SK-N-SH (cell line): ENCODE results near the gene SLC66A2. TPM values are rescaled to one million over a fixed set of nuclear protein-coding genes. Genes with fewer than 3 reads are reported as not detected.

Source experiments
- CTCF ChIA-PET: fragments of 300-600, 350-600 bp; formaldehyde crosslinking; extraction: SDS; loops from one replicate; lab custom pipeline; 2021; lab: Yijun Ruan, JAX
- POLR2A ChIA-PET: fragments of 350-600 bp; sonication (Branson Sonifier 250); formaldehyde crosslinking; extraction: SDS; loops from one replicate; lab custom pipeline; 2020; ENCODE audit warnings: antibody characterized with exemption, inconsistent platforms; lab: Yijun Ruan, JAX
- DNase-seq: peaks from one replicate; pipeline ENCODE4 v3.0.0; 2012
- H2AFZ ChIP-seq: fragments of 200-600 bp; sonication (generic); 2 replicates; pipeline ENCODE4 v1.8.1; 2016; ENCODE audit warnings: antibody characterized with exemption, mild to moderate bottlenecking, low read depth
- H3F3A ChIP-seq: fragments of 200-600 bp; sonication (generic); replicated peaks from 2 replicates; pipeline ENCODE3; 2016; ENCODE audit warnings: antibody characterized with exemption, mild to moderate bottlenecking; ENCODE audit not compliant: insufficient read depth
- H3K27ac ChIP-seq, 2 experiments: fragments of 200-500 bp in 1 of 2; fragments of 200-600 bp in 1 of 2; sonication (Bioruptor generic) in 1 of 2; sonication (generic), shearing (Covaris generic) in 1 of 2; 2 replicates each; pipeline versions ENCODE4 v1.5.1 to v1.6.1; 2014 to 2016; ENCODE audit warnings: low read depth in 2 of 2, inconsistent platforms in 1 of 2, low read length in 1 of 2, mild to moderate bottlenecking in 1 of 2, mixed read lengths in 1 of 2
- H3K27me3 ChIP-seq: fragments of 200-600 bp; sonication (generic), shearing (Covaris generic); 2 replicates; pipeline ENCODE4 v1.6.1; 2016; ENCODE audit warnings: mixed run types; ENCODE audit not compliant: insufficient read depth
- H3K36me3 ChIP-seq, 2 experiments: fragments of 200-500 bp in 1 of 2; fragments of 200-600 bp in 1 of 2; sonication (Bioruptor generic) in 1 of 2; sonication (generic) in 1 of 2; replicated peaks in 1 of 2; 2 replicates each; pipeline versions ENCODE3 to v1.5.1; 2014 to 2016; ENCODE audit warnings: low read length in 1 of 2, mild to moderate bottlenecking in 1 of 2; ENCODE audit not compliant: insufficient read depth in 2 of 2, control insufficient read depth in 1 of 2
- H3K4me1 ChIP-seq, 2 experiments: fragments of 200-500 bp in 1 of 2; fragments of 200-600 bp in 1 of 2; sonication (Bioruptor generic) in 1 of 2; sonication (generic), shearing (Covaris generic) in 1 of 2; 2 replicates each; pipeline versions ENCODE4 v1.5.1 to v1.6.1; 2014 to 2016; ENCODE audit warnings: low read depth in 1 of 2, low read length in 1 of 2, mixed run types in 1 of 2; ENCODE audit not compliant: insufficient read depth in 2 of 2, control insufficient read depth in 1 of 2
- H3K4me2 ChIP-seq: fragments of 200-600 bp; sonication (generic), shearing (Covaris generic); 2 replicates; pipeline ENCODE4 v1.6.1; 2017; ENCODE audit warnings: mixed run types
- H3K4me3 ChIP-seq, 2 experiments: fragments of 200-500 bp in 1 of 2; fragments of 200-600 bp in 1 of 2; sonication (Bioruptor generic) in 1 of 2; sonication (generic), shearing (Covaris generic) in 1 of 2; 2 replicates each; pipeline versions ENCODE4 v1.5.1 to v1.8.1; 2014 to 2016; ENCODE audit warnings: low read depth in 2 of 2, inconsistent platforms in 1 of 2, low read length in 1 of 2, mild to moderate bottlenecking in 1 of 2, mixed read lengths in 1 of 2, moderate library complexity in 1 of 2
- H3K79me2 ChIP-seq: fragments of 200-600 bp; sonication (generic); 2 replicates; pipeline ENCODE4 v1.8.1; 2017; ENCODE audit warnings: mild to moderate bottlenecking; ENCODE audit not compliant: insufficient read depth
- H3K9ac ChIP-seq: fragments of 200-600 bp; sonication (generic); 2 replicates; pipeline ENCODE4 v1.6.1; 2017; ENCODE audit warnings: mixed run types
- H3K9me2 ChIP-seq: fragments of 200-600 bp; sonication (generic); 2 replicates; pipeline ENCODE4 v1.6.1; 2017; ENCODE audit warnings: mixed run types
- H3K9me3 ChIP-seq: fragments of 200-600 bp; sonication (generic); 2 replicates; pipeline ENCODE4 v1.6.1; 2017; ENCODE audit warnings: mixed run types, mild to moderate bottlenecking, moderate library complexity
- H4K20me1 ChIP-seq: fragments of 200-600 bp; sonication (generic); 2 replicates; pipeline ENCODE4 v1.6.1; 2017; ENCODE audit warnings: mild to moderate bottlenecking, mixed run types; ENCODE audit not compliant: insufficient read depth
- CHD2 ChIP-seq: fragments of 150-350 bp; IDR thresholded peaks from 2 replicates; pipeline ENCODE4 v1.6.1; 2018; ENCODE audit warnings: low read length; ENCODE audit not compliant: partially characterized antibody
- EP300 ChIP-seq, 2 experiments: IDR thresholded peaks; 2 replicates each; pipeline versions ENCODE4 v1.4.0 to v1.6.1; 2012; ENCODE audit warnings: borderline replicate concordance in 1 of 2, low read depth in 1 of 2, low read length in 1 of 2
- EZH2phosphoT487 ChIP-seq: fragments of 200-600 bp; sonication (generic); IDR thresholded peaks from 2 replicates; pipeline ENCODE4 v1.6.1; 2017; ENCODE audit warnings: low read depth, mixed run types, mild to moderate bottlenecking, antibody characterized with exemption, moderate library complexity, borderline replicate concordance
- FOXM1 ChIP-seq: IDR thresholded peaks from 2 replicates; pipeline ENCODE4 v1.4.0; 2012; ENCODE audit warnings: low read depth, mild to moderate bottlenecking
- GABPA ChIP-seq: IDR thresholded peaks from 2 replicates; pipeline ENCODE4 v1.4.0; 2012; ENCODE audit warnings: low read depth, mild to moderate bottlenecking
- GATA2 ChIP-seq: sonication (generic); formaldehyde crosslinking; IDR thresholded peaks from 2 replicates; pipeline ENCODE4 v1.5.0; 2020; ENCODE audit warnings: mild to moderate bottlenecking, missing genetic modification reagents
- NRF1 ChIP-seq: IDR thresholded peaks from 2 replicates; pipeline ENCODE4 v1.6.1; 2012; ENCODE audit warnings: low read depth, mild to moderate bottlenecking, low read length
- POLR2AphosphoS5 ChIP-seq: IDR thresholded peaks from 2 replicates; pipeline ENCODE4 v1.6.1; 2012; ENCODE audit warnings: low read depth, low read length
- RAD21 ChIP-seq: IDR thresholded peaks from 2 replicates; pipeline ENCODE4 v1.6.1; 2012; ENCODE audit warnings: mild to moderate bottlenecking, low read length
- RFX5 ChIP-seq: IDR thresholded peaks from 2 replicates; pipeline ENCODE4 v1.6.1; 2012; ENCODE audit warnings: mild to moderate bottlenecking, improper control_type of control experiment, low read length
- RXRA ChIP-seq: IDR thresholded peaks from 2 replicates; pipeline ENCODE4 v1.4.0; 2012; ENCODE audit warnings: low read depth, mild to moderate bottlenecking, borderline replicate concordance
- TAF1 ChIP-seq: IDR thresholded peaks from 2 replicates; pipeline ENCODE4 v1.6.1; 2012; ENCODE audit warnings: low read depth, mild to moderate bottlenecking, low read length, moderate library complexity, borderline replicate concordance
- TEAD4 ChIP-seq: IDR thresholded peaks from 2 replicates; pipeline ENCODE4 v1.4.0; 2012; ENCODE audit warnings: mild to moderate bottlenecking, borderline replicate concordance; ENCODE audit not compliant: insufficient read depth
- YY1 ChIP-seq: IDR thresholded peaks from 2 replicates; pipeline ENCODE4 v1.4.0; 2012; ENCODE audit warnings: low read depth, mild to moderate bottlenecking
- WGBS: methylation state at CpG from one replicate; pipeline ENCODE4 v1.1.6; 2017; ENCODE audit warnings: low lambda C conversion rate; 5-methylcytosine and 5-hydroxymethylcytosine counted together
- polyA plus RNA-seq, 3 experiments: library from polyadenylated mRNA; depleted of rRNA; stranded (reverse); fragments of >200 nt; gene quantifications; 2 replicates each; pipeline ENCODE4 v1.2.3, GENCODE V29; 2012
- TF ChIP-seq, protein P1 (sequence below): fragments of 200-600 bp; sonication (generic); IDR thresholded peaks from 2 replicates; pipeline ENCODE4 v1.6.1; 2017; ENCODE audit warnings: antibody characterized with exemption, mild to moderate bottlenecking, moderate library complexity
- TF ChIP-seq, protein P2 (sequence below): IDR thresholded peaks from 2 replicates; pipeline ENCODE4; 2012
- TF ChIP-seq, protein P3 (sequence below): IDR thresholded peaks from 2 replicates; pipeline ENCODE4 v1.6.1; 2012; ENCODE audit warnings: mild to moderate bottlenecking, low read depth, low read length, moderate library complexity
- TF ChIP-seq, protein P4 (sequence below): IDR thresholded peaks from 2 replicates; pipeline ENCODE4 v1.4.0; 2012; ENCODE audit warnings: low read depth, borderline replicate concordance
- TF ChIP-seq, protein P5 (sequence below): fragments of 150-350 bp; IDR thresholded peaks from 2 replicates; pipeline ENCODE4 v1.6.1; 2017; ENCODE audit warnings: antibody characterized with exemption, low read length, low read depth, borderline replicate concordance
- TF ChIP-seq, protein P6 (sequence below): IDR thresholded peaks from 2 replicates; pipeline ENCODE4 v1.4.0; 2012; ENCODE audit warnings: low read depth

The SLC66A2 gene
- polyA plus RNA-seq, 1 of the 3 experiments (the other 2 are of a cell fraction) = 14.5 TPM

DNA sequence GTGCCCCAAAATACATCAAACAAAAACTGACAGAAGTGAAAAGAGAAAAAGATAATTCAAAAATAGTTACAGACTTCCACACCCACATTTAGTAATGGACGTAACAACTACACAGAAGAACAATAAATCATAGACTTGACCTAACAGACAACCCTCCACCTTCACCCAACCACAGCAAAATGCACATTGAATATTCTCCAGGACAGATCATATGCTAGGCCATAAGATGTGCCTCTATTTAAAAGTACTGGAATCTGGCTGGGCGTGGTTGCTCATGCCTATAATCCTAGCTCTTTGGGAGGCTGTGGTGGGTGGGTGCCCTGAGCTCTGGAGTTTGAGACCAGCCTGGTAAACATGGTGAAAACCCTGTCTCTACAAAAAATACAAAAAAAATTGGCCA, 20.0 kb downstream of the SLC66A2 start (continued):
- TF ChIP-seq RAD21 (no peak), POLR2AphosphoS5 (no peak)
- TF ChIP-seq, protein P1, sequence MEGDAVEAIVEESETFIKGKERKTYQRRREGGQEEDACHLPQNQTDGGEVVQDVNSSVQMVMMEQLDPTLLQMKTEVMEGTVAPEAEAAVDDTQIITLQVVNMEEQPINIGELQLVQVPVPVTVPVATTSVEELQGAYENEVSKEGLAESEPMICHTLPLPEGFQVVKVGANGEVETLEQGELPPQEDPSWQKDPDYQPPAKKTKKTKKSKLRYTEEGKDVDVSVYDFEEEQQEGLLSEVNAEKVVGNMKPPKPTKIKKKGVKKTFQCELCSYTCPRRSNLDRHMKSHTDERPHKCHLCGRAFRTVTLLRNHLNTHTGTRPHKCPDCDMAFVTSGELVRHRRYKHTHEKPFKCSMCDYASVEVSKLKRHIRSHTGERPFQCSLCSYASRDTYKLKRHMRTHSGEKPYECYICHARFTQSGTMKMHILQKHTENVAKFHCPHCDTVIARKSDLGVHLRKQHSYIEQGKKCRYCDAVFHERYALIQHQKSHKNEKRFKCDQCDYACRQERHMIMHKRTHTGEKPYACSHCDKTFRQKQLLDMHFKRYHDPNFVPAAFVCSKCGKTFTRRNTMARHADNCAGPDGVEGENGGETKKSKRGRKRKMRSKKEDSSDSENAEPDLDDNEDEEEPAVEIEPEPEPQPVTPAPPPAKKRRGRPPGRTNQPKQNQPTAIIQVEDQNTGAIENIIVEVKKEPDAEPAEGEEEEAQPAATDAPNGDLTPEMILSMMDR = no peak
- TF ChIP-seq, protein P2, sequence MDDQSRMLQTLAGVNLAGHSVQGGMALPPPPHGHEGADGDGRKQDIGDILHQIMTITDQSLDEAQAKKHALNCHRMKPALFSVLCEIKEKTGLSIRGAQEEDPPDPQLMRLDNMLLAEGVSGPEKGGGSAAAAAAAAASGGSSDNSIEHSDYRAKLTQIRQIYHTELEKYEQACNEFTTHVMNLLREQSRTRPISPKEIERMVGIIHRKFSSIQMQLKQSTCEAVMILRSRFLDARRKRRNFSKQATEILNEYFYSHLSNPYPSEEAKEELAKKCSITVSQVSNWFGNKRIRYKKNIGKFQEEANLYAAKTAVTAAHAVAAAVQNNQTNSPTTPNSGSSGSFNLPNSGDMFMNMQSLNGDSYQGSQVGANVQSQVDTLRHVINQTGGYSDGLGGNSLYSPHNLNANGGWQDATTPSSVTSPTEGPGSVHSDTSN = no peak

DNA sequence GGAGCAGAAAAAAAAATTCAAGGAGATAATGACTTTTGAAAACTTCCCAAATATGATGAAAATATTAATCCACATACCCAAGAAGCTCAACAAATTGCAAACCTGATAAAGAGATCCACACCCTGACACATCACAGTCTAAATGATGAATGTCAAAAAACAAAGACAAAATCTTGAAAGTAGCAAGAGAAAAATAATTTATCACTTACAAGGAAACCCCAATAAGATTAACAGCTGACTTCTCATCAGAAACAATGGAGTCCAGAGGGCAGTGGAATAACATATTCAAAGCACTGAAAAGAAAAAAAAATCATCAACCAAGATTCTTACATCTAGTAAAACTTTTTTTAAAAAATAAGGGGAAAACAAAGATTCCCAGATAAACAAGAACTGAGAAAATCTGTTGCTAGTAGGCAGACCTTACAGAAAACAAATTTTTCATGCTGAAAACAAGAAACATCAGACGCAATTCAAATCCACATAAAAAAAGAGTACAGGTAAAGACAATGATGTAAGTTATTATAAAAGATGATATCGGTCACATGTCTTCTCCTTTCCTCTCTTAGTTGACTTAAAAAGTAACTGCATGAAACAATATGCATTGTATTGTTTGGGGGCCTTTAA, 21.3 kb downstream of the SLC66A2 start:
- ChIA-PET POLR2A (no interaction called here), CTCF (interaction anchor here (0.7 kb wide), 1 partner anchor 57 kb away, joined by 3 read pairs; no protein-coding TSS in a partner anchor)
- Histone ChIP-seq H3K27me3 (no peaks in the 10 kb centered on the region), H3K9ac (no peak overlapping the region), H2AFZ (no peak overlapping the region), H4K20me1 (no peaks in the 10 kb centered on the region), H3K4me3 (no peak overlapping the region), H3K36me3 (peaks cover 2 to 21% of the 10 kb centered on the region in 2 experiments), H3K27ac (no peak overlapping the region), H3K9me3 (peaks cover 40% of the 10 kb centered on the region), H3K4me1 (no peaks in the 10 kb centered on the region), H3F3A (peaks cover 12% of the 10 kb centered on the region), H3K79me2 (peaks cover 34% of the 10 kb centered on the region; the same call in 1 of the 2 replicates), H3K9me2 (no peaks in the 10 kb centered on the region), H3K4me2 (no peak overlapping the region)
- no peak for DNase-seq
- WGBS = 78% methylated on average over 2 of the region's 2 CpGs
- no peak for TF ChIP-seq RFX5
- TF ChIP-seq, protein P3, sequence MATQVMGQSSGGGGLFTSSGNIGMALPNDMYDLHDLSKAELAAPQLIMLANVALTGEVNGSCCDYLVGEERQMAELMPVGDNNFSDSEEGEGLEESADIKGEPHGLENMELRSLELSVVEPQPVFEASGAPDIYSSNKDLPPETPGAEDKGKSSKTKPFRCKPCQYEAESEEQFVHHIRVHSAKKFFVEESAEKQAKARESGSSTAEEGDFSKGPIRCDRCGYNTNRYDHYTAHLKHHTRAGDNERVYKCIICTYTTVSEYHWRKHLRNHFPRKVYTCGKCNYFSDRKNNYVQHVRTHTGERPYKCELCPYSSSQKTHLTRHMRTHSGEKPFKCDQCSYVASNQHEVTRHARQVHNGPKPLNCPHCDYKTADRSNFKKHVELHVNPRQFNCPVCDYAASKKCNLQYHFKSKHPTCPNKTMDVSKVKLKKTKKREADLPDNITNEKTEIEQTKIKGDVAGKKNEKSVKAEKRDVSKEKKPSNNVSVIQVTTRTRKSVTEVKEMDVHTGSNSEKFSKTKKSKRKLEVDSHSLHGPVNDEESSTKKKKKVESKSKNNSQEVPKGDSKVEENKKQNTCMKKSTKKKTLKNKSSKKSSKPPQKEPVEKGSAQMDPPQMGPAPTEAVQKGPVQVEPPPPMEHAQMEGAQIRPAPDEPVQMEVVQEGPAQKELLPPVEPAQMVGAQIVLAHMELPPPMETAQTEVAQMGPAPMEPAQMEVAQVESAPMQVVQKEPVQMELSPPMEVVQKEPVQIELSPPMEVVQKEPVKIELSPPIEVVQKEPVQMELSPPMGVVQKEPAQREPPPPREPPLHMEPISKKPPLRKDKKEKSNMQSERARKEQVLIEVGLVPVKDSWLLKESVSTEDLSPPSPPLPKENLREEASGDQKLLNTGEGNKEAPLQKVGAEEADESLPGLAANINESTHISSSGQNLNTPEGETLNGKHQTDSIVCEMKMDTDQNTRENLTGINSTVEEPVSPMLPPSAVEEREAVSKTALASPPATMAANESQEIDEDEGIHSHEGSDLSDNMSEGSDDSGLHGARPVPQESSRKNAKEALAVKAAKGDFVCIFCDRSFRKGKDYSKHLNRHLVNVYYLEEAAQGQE = no peak
- TF ChIP-seq NRF1 = no peak
- no peak for TF ChIP-seq EP300 (IDR thresholded peaks at IDR 0.05; ENCODE audit: borderline replicate concordance in 1 of 2, low read depth in 1 of 2, low read length in 1 of 2)
- TF ChIP-seq, protein P4, sequence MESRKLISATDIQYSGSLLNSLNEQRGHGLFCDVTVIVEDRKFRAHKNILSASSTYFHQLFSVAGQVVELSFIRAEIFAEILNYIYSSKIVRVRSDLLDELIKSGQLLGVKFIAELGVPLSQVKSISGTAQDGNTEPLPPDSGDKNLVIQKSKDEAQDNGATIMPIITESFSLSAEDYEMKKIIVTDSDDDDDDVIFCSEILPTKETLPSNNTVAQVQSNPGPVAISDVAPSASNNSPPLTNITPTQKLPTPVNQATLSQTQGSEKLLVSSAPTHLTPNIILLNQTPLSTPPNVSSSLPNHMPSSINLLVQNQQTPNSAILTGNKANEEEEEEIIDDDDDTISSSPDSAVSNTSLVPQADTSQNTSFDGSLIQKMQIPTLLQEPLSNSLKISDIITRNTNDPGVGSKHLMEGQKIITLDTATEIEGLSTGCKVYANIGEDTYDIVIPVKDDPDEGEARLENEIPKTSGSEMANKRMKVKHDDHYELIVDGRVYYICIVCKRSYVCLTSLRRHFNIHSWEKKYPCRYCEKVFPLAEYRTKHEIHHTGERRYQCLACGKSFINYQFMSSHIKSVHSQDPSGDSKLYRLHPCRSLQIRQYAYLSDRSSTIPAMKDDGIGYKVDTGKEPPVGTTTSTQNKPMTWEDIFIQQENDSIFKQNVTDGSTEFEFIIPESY = no peak
- no peak for TF ChIP-seq YY1
- no peak for TF ChIP-seq GATA2 (CRISPR knock-in tag)
- TF ChIP-seq TEAD4 = no peak
- no peak for TF ChIP-seq CHD2
- no peak for TF ChIP-seq FOXM1
- no peak for TF ChIP-seq GABPA
- TF ChIP-seq TAF1 = no peak
- TF ChIP-seq RXRA = no peak
- TF ChIP-seq, protein P5, sequence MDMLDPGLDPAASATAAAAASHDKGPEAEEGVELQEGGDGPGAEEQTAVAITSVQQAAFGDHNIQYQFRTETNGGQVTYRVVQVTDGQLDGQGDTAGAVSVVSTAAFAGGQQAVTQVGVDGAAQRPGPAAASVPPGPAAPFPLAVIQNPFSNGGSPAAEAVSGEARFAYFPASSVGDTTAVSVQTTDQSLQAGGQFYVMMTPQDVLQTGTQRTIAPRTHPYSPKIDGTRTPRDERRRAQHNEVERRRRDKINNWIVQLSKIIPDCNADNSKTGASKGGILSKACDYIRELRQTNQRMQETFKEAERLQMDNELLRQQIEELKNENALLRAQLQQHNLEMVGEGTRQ = no peak
- no peak for TF ChIP-seq EZH2phosphoT487
- TF ChIP-seq, protein P6, sequence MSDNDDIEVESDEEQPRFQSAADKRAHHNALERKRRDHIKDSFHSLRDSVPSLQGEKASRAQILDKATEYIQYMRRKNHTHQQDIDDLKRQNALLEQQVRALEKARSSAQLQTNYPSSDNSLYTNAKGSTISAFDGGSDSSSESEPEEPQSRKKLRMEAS = no peak
